ENCODE measurements around the gene CRYBB3. TPM values are rescaled to one million over a fixed set of nuclear protein-coding genes. Genes with fewer than 3 reads are reported as not detected.

The CRYBB3 gene
- total and polyA plus RNA-seq, 8 donors: 0.18 to 0.60 (median 0.38) TPM; not detected in 1

GRCh38 chr22:25193130-25193529 lies 6.5 kb upstream of the CRYBB3 start:
- no peak for ATAC-seq
- intact Hi-C loops (cut with DNase I): no loop called here
- Histone ChIP-seq H3K4me1 (no peaks in the 10 kb centered on the region), H3K4me3 (no peak overlapping the region), H3K27me3 (no peaks in the 10 kb centered on the region), H3K27ac (no peak overlapping the region), H3K9me3 (no peaks in the 10 kb centered on the region), H3K36me3 (peaks cover 0 to 49% of the 10 kb centered on the region in 2 donors)
- no peak for TF ChIP-seq CTCF (IDR thresholded peaks at IDR 0.05)
- no peak for DNase-seq

GRCh38 chr22:25193548-25193947 lies 6.1 kb upstream of the CRYBB3 start:
- Histone ChIP-seq H3K27me3 (no peaks in the 10 kb centered on the region), H3K4me1 (no peaks in the 10 kb centered on the region), H3K9me3 (no peaks in the 10 kb centered on the region), H3K36me3 (peaks cover 0 to 49% of the 10 kb centered on the region in 2 donors), H3K4me3 (no peak overlapping the region), H3K27ac (no peak overlapping the region)
- TF ChIP-seq CTCF (IDR thresholded peaks at IDR 0.05): no peak
- DNase-seq (no peak), ATAC-seq (no peak)
- intact Hi-C loops (cut with DNase I): no loop called here

DNA sequence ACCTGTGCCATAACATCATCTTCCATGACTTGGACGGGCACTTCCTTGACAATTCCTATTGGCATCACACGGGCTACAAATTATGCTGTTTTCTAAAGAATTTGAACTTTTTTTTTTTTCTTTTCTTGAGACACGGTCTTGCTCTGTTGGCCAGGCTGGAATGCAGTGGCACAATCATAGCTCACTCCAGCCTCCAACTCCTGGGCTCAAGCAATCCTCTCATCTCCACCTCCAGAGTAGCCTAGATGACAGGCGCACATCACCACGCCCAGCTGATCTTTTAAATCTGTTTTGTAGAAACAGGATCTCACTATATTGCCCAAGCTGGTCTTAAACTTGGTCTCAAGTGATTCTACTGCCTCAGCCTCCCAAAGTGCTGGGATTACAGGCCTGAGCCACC lies 3.3 kb upstream of the CRYBB3 start:
- intact Hi-C loops (cut with DNase I): no loop called here

DNA sequence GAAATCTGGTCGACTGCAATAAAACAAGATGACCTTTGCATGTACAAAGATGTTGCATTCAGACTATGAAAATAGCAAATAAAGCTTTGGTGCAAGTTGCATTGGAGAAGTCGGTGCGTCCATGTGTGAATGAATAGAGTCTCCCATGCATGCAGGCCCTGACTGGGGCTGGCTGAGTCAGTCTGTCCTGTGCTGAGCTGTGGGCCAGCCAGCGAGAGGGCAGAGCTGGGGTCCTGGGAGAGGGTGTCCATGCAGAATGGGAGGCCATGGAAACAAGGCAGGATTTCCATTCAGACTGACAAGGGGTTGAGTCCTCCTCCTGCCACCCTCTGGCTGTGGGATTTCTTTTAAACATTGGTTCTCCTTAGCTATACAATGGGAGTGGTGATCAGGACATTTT lies 2.3 kb upstream of the CRYBB3 start:
- no peak for TF ChIP-seq CTCF (IDR thresholded peaks at IDR 0.05)
- no peaks in the 10 kb centered on the region for H3K4me1 ChIP-seq
- intact Hi-C loops (cut with DNase I): no loop called here
- no peaks in the 10 kb centered on the region for H3K9me3 ChIP-seq
- DNase-seq (no peak), ATAC-seq (no peak)
- H3K36me3 ChIP-seq: peaks cover 0 to 34% of the 10 kb centered on the region in 2 donors
- no peak overlapping the region for H3K27ac ChIP-seq
- H3K27me3 ChIP-seq: no peaks in the 10 kb centered on the region
- no peak overlapping the region for H3K4me3 ChIP-seq

More for the DNA sequence above, 3.3 kb upstream of the CRYBB3 start:
- DNase-seq (no peak), ATAC-seq (no peak)
- peaks cover 0 to 42% of the 10 kb centered on the region in 2 donors for H3K36me3 ChIP-seq
- TF ChIP-seq CTCF (IDR thresholded peaks at IDR 0.05): no peak
- no peak overlapping the region for H3K4me3 ChIP-seq
- no peak overlapping the region for H3K27ac ChIP-seq
- no peaks in the 10 kb centered on the region for H3K4me1 ChIP-seq
- no peaks in the 10 kb centered on the region for H3K9me3 ChIP-seq
- H3K27me3 ChIP-seq: no peaks in the 10 kb centered on the region

- ATAC-seq (no peak), DNase-seq (no peak)
- intact Hi-C loops (cut with DNase I): no loop called here
- Histone ChIP-seq H3K4me3 (no peak overlapping the region), H3K4me1 (no peaks in the 10 kb centered on the region), H3K27ac (no peak overlapping the region), H3K27me3 (no peaks in the 10 kb centered on the region), H3K36me3 (peaks cover 0 to 12% of the 10 kb centered on the region in 2 donors), H3K9me3 (no peaks in the 10 kb centered on the region)
- no peak for TF ChIP-seq CTCF (IDR thresholded peaks at IDR 0.05)
Measured at GRCh38 chr22:25200967-25201366, 1.3 kb downstream of the CRYBB3 start.
